ENCODE data around the gene HTR3B.

- TF ChIP-seq CTCF (conservative IDR thresholded peaks at IDR 0.05; ENCODE audit: low read depth, low read length) (no peak), POLR2A (IDR thresholded peaks at IDR 0.05; ENCODE audit: low read depth, low read length) (no peak), SMC3 (IDR thresholded peaks at IDR 0.05; ENCODE audit: low read depth, low read length) (no peak), MAFK (IDR thresholded peaks at IDR 0.05; ENCODE audit: low read depth, low read length) (no peak), USF2 (IDR thresholded peaks at IDR 0.05; ENCODE audit: low read depth, low read length) (no peak), FOS (IDR thresholded peaks at IDR 0.05; ENCODE audit: low read depth, low read length) (no peak), CEBPB (IDR thresholded peaks at IDR 0.05; ENCODE audit: low read depth, low read length) (no peak), RAD21 (IDR thresholded peaks at IDR 0.05; ENCODE audit: low read length) (no peak), RFX5 (IDR thresholded peaks at IDR 0.05; ENCODE audit: low read depth, low read length) (no peak), CHD1 (IDR thresholded peaks at IDR 0.05; ENCODE audit: low read depth, low read length) (no peak), NFE2L2 (IDR thresholded peaks at IDR 0.05; ENCODE audit: low read depth, low read length) (no peak), MXI1 (IDR thresholded peaks at IDR 0.05; ENCODE audit: borderline replicate concordance, low read depth, low read length) (no peak)
These were observed 85.3 kb downstream of the HTR3B start for GRCh38 chr11:113989916-113990315.
